GM23338 (cell line): ENCODE results near the gene MXRA8. TPM values are rescaled to one million over a fixed set of nuclear protein-coding genes. Genes with fewer than 3 reads are reported as not detected.
A peak's percentile ranks its signal among the peaks of the same experiment; 100 is the strongest.

Experiments
- ATAC-seq: fragments of 200-7000 bp; cut with Tn5 transposase; 3 replicates; pipeline ENCODE4 v1.9.1; 2020
- DNase-seq: peaks from one replicate; pipeline ENCODE4 v3.0.0-alpha.2; 2015; ENCODE audit warnings: low spot score
- H2AFZ ChIP-seq: fragments of 200-600 bp; sonication (generic); 2 replicates; pipeline ENCODE4 v1.8.0; 2016; ENCODE audit warnings: antibody characterized with exemption, mild to moderate bottlenecking, moderate library complexity
- H3F3A ChIP-seq: fragments of 200-600 bp; sonication (generic); replicated peaks from 2 replicates; pipeline ENCODE4 v1.8.0; 2017; ENCODE audit warnings: antibody characterized with exemption, mixed run types, low read depth
- H3K27ac ChIP-seq: fragments of 200-600 bp; sonication (generic); 2 replicates; pipeline ENCODE4 v1.6.1; 2016; ENCODE audit warnings: low read depth
- H3K27me3 ChIP-seq: fragments of 200-600 bp; sonication (generic); 2 replicates; pipeline ENCODE4 v1.8.0; 2016; ENCODE audit warnings: mild to moderate bottlenecking, mixed run types, moderate library complexity; ENCODE audit not compliant: insufficient read depth
- H3K36me3 ChIP-seq: fragments of 200-600 bp; sonication (generic); 2 replicates; pipeline ENCODE4 v1.8.0; 2016; ENCODE audit warnings: mild to moderate bottlenecking; ENCODE audit not compliant: insufficient read depth
- H3K4me1 ChIP-seq: fragments of 200-600 bp; sonication (generic); 2 replicates; pipeline ENCODE4 v1.8.0; 2016; ENCODE audit warnings: mild to moderate bottlenecking, moderate library complexity; ENCODE audit not compliant: insufficient read depth
- H3K4me2 ChIP-seq: fragments of 200-600 bp; sonication (generic); 2 replicates; pipeline ENCODE4 v1.7.1; 2017; ENCODE audit warnings: mixed run types
- H3K4me3 ChIP-seq: fragments of 200-600 bp; sonication (generic); 2 replicates; pipeline ENCODE4 v1.6.1; 2016; ENCODE audit warnings: mixed run types
- H3K79me2 ChIP-seq: fragments of 200-600 bp; sonication (generic); replicated peaks from 2 replicates; pipeline ENCODE4 v1.8.0; 2017; ENCODE audit warnings: mild to moderate bottlenecking; ENCODE audit not compliant: insufficient read depth
- H3K9me2 ChIP-seq: fragments of 200-600 bp; sonication (generic); 2 replicates; pipeline ENCODE4 v1.8.0; 2017; ENCODE audit not compliant: insufficient read depth
- H4K20me1 ChIP-seq: fragments of 200-600 bp; sonication (generic); replicated peaks from 2 replicates; pipeline ENCODE4 v1.8.0; 2017; ENCODE audit warnings: mild to moderate bottlenecking; ENCODE audit not compliant: insufficient read depth
- H3K27ac Mint-ChIP-seq: 2 replicates; pipeline ENCODE4 v1.8.0; 2020; ENCODE audit warnings: inconsistent platforms, mild to moderate bottlenecking, moderate library complexity, mixed read lengths
- H3K27me3 Mint-ChIP-seq: 3 replicates; pipeline ENCODE4 v1.8.0; 2022; ENCODE audit warnings: low read depth, mild to moderate bottlenecking, moderate library complexity, mixed read lengths, inconsistent platforms; ENCODE audit not compliant: insufficient read depth, poor library complexity
- H3K36me3 Mint-ChIP-seq: 3 replicates; pipeline ENCODE4 v1.8.0; 2021; ENCODE audit warnings: low read depth, mild to moderate bottlenecking, inconsistent platforms, moderate library complexity, mixed read lengths
- H3K4me1 Mint-ChIP-seq: 3 replicates; pipeline ENCODE4 v1.8.0; 2020; ENCODE audit warnings: mild to moderate bottlenecking, inconsistent platforms, mixed read lengths
- H3K4me3 Mint-ChIP-seq: 3 replicates; pipeline ENCODE4 v1.8.0; 2021; ENCODE audit warnings: moderate library complexity, mild to moderate bottlenecking, inconsistent platforms, mixed read lengths
- H3K9me3 Mint-ChIP-seq: 3 replicates; pipeline ENCODE4 v1.8.0; 2020; ENCODE audit warnings: moderate library complexity, mild to moderate bottlenecking, inconsistent platforms, mixed read lengths
- CREB1 ChIP-seq: fragments of 250-450 bp; sonication (Bioruptor Pico); IDR thresholded peaks from 2 replicates; pipeline ENCODE4 v1.5.0; 2020; ENCODE audit warnings: low read depth, mild to moderate bottlenecking, moderate library complexity
- CTCF ChIP-seq, 2 experiments: fragments of 200-600 bp in 1 of 2; sonication (generic) in 1 of 2; conservative IDR thresholded peaks; 2 replicates each; pipeline versions ENCODE4 v1.5.1 to v1.6.1; 2016 to 2017; ENCODE audit warnings: antibody characterized with exemption in 2 of 2, low read depth in 2 of 2, mild to moderate bottlenecking in 2 of 2, moderate library complexity in 1 of 2
- EZH2 ChIP-seq: fragments of 200-600 bp; sonication (generic); IDR thresholded peaks from one replicate; pipeline ENCODE4 v1.8.0; 2017; ENCODE audit warnings: antibody characterized with exemption, mild to moderate bottlenecking, low read depth; ENCODE audit not compliant: unreplicated experiment
- EZH2phosphoT487 ChIP-seq: fragments of 200-600 bp; sonication (generic); IDR thresholded peaks from one replicate; pipeline ENCODE4 v1.8.1; 2018; ENCODE audit warnings: antibody characterized with exemption; ENCODE audit not compliant: unreplicated experiment
- JUNB ChIP-seq: IDR thresholded peaks from one replicate; pipeline ENCODE4 v1.6.1; 2016; ENCODE audit warnings: antibody characterized with exemption; ENCODE audit not compliant: unreplicated experiment
- NANOG ChIP-seq: IDR thresholded peaks from 2 replicates; pipeline ENCODE4 v1.6.1; 2016; ENCODE audit warnings: antibody characterized with exemption, borderline replicate concordance
- POLR2AphosphoS5 ChIP-seq: IDR thresholded peaks from 2 replicates; pipeline ENCODE4 v1.6.1; 2016; ENCODE audit warnings: antibody characterized with exemption, low read depth
- STAT1 ChIP-seq: IDR thresholded peaks from one replicate; pipeline ENCODE4 v1.6.1; 2016; ENCODE audit warnings: antibody characterized with exemption; ENCODE audit not compliant: unreplicated experiment
- ZNF114 ChIP-seq: fragments of 250-450 bp; sonication (Bioruptor Pico); IDR thresholded peaks from 2 replicates; pipeline ENCODE4 v1.5.0; 2020; ENCODE audit warnings: mild to moderate bottlenecking, moderate library complexity
- ZNF331 ChIP-seq: fragments of 250-450 bp; sonication (Bioruptor Pico); IDR thresholded peaks from 2 replicates; pipeline ENCODE4 v1.5.0; 2020; ENCODE audit warnings: low read depth, mild to moderate bottlenecking, moderate library complexity
- polyA plus RNA-seq: library from polyadenylated mRNA; unstranded; fragments of >200 nt; fragmentation: Nextera tagmentation; extraction: Ambion mirVana; gene quantifications from 2 replicates; pipeline ENCODE4 v1.2.1, GENCODE V29; 2016
- total RNA-seq: library from RNA; depleted of rRNA; stranded (reverse); fragments of >200 nt; shearing (Covaris generic); gene quantifications from 2 replicates; pipeline ENCODE4 v1.2.3, GENCODE V29; 2014
- TF ChIP-seq, protein P1 (sequence below): IDR thresholded peaks from 2 replicates; pipeline ENCODE4 v1.6.1; 2016; ENCODE audit warnings: antibody characterized with exemption
- TF ChIP-seq, protein P2 (sequence below): IDR thresholded peaks from one replicate; pipeline ENCODE4 v1.6.1; 2018; ENCODE audit warnings: antibody characterized with exemption; ENCODE audit not compliant: unreplicated experiment

The MXRA8 gene
- total and polyA plus RNA-seq, 2 experiments from 2014 or later = 9.1 to 17.2 TPM

GRCh38 chr1:1338278-1338677 is 20.1 kb downstream of the MXRA8 start (continued):
- TF ChIP-seq, protein P1, sequence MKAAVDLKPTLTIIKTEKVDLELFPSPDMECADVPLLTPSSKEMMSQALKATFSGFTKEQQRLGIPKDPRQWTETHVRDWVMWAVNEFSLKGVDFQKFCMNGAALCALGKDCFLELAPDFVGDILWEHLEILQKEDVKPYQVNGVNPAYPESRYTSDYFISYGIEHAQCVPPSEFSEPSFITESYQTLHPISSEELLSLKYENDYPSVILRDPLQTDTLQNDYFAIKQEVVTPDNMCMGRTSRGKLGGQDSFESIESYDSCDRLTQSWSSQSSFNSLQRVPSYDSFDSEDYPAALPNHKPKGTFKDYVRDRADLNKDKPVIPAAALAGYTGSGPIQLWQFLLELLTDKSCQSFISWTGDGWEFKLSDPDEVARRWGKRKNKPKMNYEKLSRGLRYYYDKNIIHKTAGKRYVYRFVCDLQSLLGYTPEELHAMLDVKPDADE = no peak
- TF ChIP-seq EZH2phosphoT487 = no peak
- TF ChIP-seq ZNF331 (CRISPR knock-in tag) = no peak
- TF ChIP-seq NANOG = no peak
- no peak for TF ChIP-seq POLR2AphosphoS5
- TF ChIP-seq STAT1 = no peak
- TF ChIP-seq ZNF114 (CRISPR knock-in tag) = no peak
- TF ChIP-seq EZH2 = no peak
- TF ChIP-seq, protein P2, sequence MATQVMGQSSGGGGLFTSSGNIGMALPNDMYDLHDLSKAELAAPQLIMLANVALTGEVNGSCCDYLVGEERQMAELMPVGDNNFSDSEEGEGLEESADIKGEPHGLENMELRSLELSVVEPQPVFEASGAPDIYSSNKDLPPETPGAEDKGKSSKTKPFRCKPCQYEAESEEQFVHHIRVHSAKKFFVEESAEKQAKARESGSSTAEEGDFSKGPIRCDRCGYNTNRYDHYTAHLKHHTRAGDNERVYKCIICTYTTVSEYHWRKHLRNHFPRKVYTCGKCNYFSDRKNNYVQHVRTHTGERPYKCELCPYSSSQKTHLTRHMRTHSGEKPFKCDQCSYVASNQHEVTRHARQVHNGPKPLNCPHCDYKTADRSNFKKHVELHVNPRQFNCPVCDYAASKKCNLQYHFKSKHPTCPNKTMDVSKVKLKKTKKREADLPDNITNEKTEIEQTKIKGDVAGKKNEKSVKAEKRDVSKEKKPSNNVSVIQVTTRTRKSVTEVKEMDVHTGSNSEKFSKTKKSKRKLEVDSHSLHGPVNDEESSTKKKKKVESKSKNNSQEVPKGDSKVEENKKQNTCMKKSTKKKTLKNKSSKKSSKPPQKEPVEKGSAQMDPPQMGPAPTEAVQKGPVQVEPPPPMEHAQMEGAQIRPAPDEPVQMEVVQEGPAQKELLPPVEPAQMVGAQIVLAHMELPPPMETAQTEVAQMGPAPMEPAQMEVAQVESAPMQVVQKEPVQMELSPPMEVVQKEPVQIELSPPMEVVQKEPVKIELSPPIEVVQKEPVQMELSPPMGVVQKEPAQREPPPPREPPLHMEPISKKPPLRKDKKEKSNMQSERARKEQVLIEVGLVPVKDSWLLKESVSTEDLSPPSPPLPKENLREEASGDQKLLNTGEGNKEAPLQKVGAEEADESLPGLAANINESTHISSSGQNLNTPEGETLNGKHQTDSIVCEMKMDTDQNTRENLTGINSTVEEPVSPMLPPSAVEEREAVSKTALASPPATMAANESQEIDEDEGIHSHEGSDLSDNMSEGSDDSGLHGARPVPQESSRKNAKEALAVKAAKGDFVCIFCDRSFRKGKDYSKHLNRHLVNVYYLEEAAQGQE = no peak
- TF ChIP-seq JUNB = no peak
- no peak for TF ChIP-seq CTCF (conservative IDR thresholded peaks at IDR 0.05; ENCODE audit: low read depth in 2 of 2)

DNA sequence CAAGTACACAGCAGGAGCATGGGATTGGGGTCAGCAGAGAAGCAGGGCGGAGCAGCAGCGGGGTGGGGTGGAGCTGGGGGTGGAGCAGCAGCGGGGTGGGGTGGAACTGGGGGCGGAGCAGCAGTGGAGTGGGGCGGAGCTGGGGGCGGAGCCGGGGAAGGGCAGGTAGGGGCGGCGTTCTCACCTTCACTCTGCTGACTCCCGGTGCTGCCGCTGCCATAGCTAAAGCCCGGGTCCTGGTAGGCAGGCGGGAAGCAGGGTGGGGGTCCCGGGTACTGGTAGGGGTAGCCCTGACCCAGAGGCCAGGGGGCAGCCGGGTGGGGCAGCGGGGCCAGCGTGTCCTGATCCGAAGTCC is 20.6 kb downstream of the MXRA8 start:
- Histone ChIP-seq H3K27ac (no peak overlapping the region), H3K4me3 (no peak overlapping the region), H3K4me1 (no peaks in the 10 kb centered on the region), H2AFZ (no peak overlapping the region), H3K4me2 (no peak overlapping the region), H4K20me1 (no peaks in the 10 kb centered on the region), H3K9me2 (no peaks in the 10 kb centered on the region), H3K79me2 (no peaks in the 10 kb centered on the region), H3K27me3 (no peaks in the 10 kb centered on the region), H3K36me3 (no peaks in the 10 kb centered on the region), H3F3A (peaks cover 15% of the 10 kb centered on the region)
- no peaks in the 10 kb centered on the region; the same call in 2 of the 3 replicates for H3K9me3 Mint-ChIP-seq
- DNase-seq (peak; percentile 74), ATAC-seq (peak; percentile 82)
- TF ChIP-seq ZNF331 (CRISPR knock-in tag) (no peak), EZH2 (no peak), EZH2phosphoT487 (no peak), CREB1 (CRISPR knock-in tag) (no peak), JUNB (no peak)
- TF ChIP-seq, protein P1 = no peak
- no peak overlapping the region for H3K4me3 Mint-ChIP-seq
- peaks cover 8% of the 10 kb centered on the region for H3K27me3 Mint-ChIP-seq
- H3K36me3 Mint-ChIP-seq = peaks cover 18% of the 10 kb centered on the region
- H3K4me1 Mint-ChIP-seq = no peaks in the 10 kb centered on the region; the same call in 2 of the 3 replicates
- no peak overlapping the region for H3K27ac Mint-ChIP-seq
